Prostate gland (tissue), 2 donors: ENCODE results near the gene BNC2. TPM values are rescaled to one million over a fixed set of nuclear protein-coding genes. Genes with fewer than 3 reads are reported as not detected.

Source experiments
- DNase-seq: peaks from one replicate; pipeline ENCODE4 v3.0.0-alpha.2; 2019; ENCODE audit warnings: low spot score
- H3K27ac ChIP-seq, 2 donors: fragments of 200-600 bp; sonication (generic); 2 replicates each; pipeline ENCODE4 v1.5.1; 2017 to 2019
- H3K27me3 ChIP-seq: fragments of 200-600 bp; sonication (generic); replicated peaks from 2 replicates; pipeline ENCODE4 v1.5.1; 2019; ENCODE audit not compliant: insufficient read depth
- H3K36me3 ChIP-seq, 2 donors: fragments of 200-600 bp; sonication (generic); 1 replicate in 1 of 2; 2 replicates in 1 of 2; pipeline versions ENCODE4 v1.5.1 to v1.8.1; 2017 to 2019
- H3K4me1 ChIP-seq: fragments of 200-600 bp; sonication (generic); replicated peaks from 2 replicates; pipeline ENCODE4 v1.5.1; 2019
- H3K4me3 ChIP-seq, 2 donors: fragments of 200-600 bp; sonication (generic); 2 replicates each; pipeline ENCODE4 v1.5.1; 2017 to 2019
- H3K9me3 ChIP-seq: fragments of 200-600 bp; sonication (generic); 2 replicates; pipeline ENCODE4 v1.5.1; 2017
- POLR2A ChIP-seq: fragments of 450-650 bp; IDR thresholded peaks from one replicate; pipeline ENCODE4 v1.6.1; 2016; ENCODE audit warnings: antibody characterized with exemption, mild to moderate bottlenecking
- POLR2AphosphoS5 ChIP-seq: sonication (generic); formaldehyde crosslinking; IDR thresholded peaks from one replicate; pipeline ENCODE4 v1.6.1; 2017; ENCODE audit warnings: antibody characterized with exemption
- WGBS: methylation state at CpG from one replicate; pipeline ENCODE4 v1.1.5; 2018; 5-methylcytosine and 5-hydroxymethylcytosine counted together
- intact Hi-C: fragments of 100-400 bp; cut with DNase I; formaldehyde crosslinking; loops from one replicate; pipeline ENCODE4 v1.14.2; 2022
- total RNA-seq, 2 donors: library from RNA; depleted of rRNA; stranded (reverse); fragments of >200 nt; gene quantifications; one replicate each; pipeline ENCODE4 v1.1.0, GENCODE V29; 2016
- TF ChIP-seq, protein P1 (sequence below), 4 experiments: fragments of 200-600 bp in 2 of 4; fragments of 450-650 bp in 2 of 4; sonication (generic) in 2 of 4; IDR thresholded peaks; 1 replicate in 3 of 4; 2 replicates in 1 of 4; pipeline ENCODE4 v1.5.1; 2016 to 2019; ENCODE audit warnings: antibody characterized with exemption in 4 of 4, mild to moderate bottlenecking in 2 of 4, moderate library complexity in 2 of 4

BNC2 gene
- total RNA-seq, 2 donors from 2014 or later = 4.9 to 37.2 TPM

DNA sequence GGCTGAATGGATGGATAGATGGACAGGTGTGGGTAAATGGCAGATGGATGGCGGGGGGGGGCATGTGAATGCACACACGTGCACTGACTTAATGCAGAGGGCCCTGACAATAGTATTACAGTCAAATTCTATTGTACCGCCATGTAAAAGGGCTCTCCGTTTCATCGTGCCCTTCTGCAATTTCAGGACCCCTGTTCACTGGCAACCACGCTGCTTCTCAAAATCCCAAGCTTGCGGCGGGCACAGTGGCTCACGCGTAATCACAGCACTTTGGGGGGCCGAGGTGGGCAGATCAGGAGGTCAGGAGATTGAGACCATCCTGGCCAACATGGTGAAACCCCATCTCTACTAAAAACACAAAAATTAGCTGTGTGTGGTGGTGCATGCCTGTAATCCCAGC lies 211.4 kb downstream of the BNC2 start:
- 85% methylated on average over 11 of the region's 11 CpGs for WGBS
- no peak for TF ChIP-seq POLR2AphosphoS5
- TF ChIP-seq POLR2A = no peak
- TF ChIP-seq, protein P1, sequence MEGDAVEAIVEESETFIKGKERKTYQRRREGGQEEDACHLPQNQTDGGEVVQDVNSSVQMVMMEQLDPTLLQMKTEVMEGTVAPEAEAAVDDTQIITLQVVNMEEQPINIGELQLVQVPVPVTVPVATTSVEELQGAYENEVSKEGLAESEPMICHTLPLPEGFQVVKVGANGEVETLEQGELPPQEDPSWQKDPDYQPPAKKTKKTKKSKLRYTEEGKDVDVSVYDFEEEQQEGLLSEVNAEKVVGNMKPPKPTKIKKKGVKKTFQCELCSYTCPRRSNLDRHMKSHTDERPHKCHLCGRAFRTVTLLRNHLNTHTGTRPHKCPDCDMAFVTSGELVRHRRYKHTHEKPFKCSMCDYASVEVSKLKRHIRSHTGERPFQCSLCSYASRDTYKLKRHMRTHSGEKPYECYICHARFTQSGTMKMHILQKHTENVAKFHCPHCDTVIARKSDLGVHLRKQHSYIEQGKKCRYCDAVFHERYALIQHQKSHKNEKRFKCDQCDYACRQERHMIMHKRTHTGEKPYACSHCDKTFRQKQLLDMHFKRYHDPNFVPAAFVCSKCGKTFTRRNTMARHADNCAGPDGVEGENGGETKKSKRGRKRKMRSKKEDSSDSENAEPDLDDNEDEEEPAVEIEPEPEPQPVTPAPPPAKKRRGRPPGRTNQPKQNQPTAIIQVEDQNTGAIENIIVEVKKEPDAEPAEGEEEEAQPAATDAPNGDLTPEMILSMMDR (IDR thresholded peaks at IDR 0.05) = no peak
- Histone ChIP-seq H3K36me3 (no peaks in the 10 kb centered on the region), H3K4me1 (no peaks in the 10 kb centered on the region), H3K9me3 (no peaks in the 10 kb centered on the region), H3K27me3 (no peaks in the 10 kb centered on the region), H3K4me3 (no peak overlapping the region), H3K27ac (no peak overlapping the region)
- no peak for DNase-seq
- intact Hi-C loops = no loop called here

GRCh38 chr9:16656432-16657169 lies 213.9 kb downstream of the BNC2 start:
- H3K27ac ChIP-seq = no peak overlapping the region
- no peak for DNase-seq
- H3K4me3 ChIP-seq = no peak overlapping the region
- H3K36me3 ChIP-seq = no peaks in the 10 kb centered on the region
- TF ChIP-seq POLR2AphosphoS5 = no peak
- TF ChIP-seq, protein P1 (IDR thresholded peaks at IDR 0.05) = no peak
- 76% methylated on average over 2 of the region's 2 CpGs for whole genome bisulfite sequencing
- no peaks in the 10 kb centered on the region for H3K27me3 ChIP-seq
- no peaks in the 10 kb centered on the region for H3K9me3 ChIP-seq
- no peaks in the 10 kb centered on the region for H3K4me1 ChIP-seq
- intact Hi-C loops = no loop called here

GRCh38 chr9:16654596-16655126 lies 215.8 kb downstream of the BNC2 start:
- 91% methylated on average over 3 of the region's 3 CpGs for WGBS
- H3K36me3 ChIP-seq = no peaks in the 10 kb centered on the region
- H3K4me3 ChIP-seq = no peak overlapping the region
- no peak overlapping the region for H3K27ac ChIP-seq
- TF ChIP-seq, protein P1 (IDR thresholded peaks at IDR 0.05) = no peak
- TF ChIP-seq POLR2A (no peak), POLR2AphosphoS5 (no peak)
- no peak for DNase-seq
- H3K9me3 ChIP-seq = no peaks in the 10 kb centered on the region
- no peaks in the 10 kb centered on the region for H3K27me3 ChIP-seq
- H3K4me1 ChIP-seq = no peaks in the 10 kb centered on the region
- intact Hi-C loops = no loop called here

DNA sequence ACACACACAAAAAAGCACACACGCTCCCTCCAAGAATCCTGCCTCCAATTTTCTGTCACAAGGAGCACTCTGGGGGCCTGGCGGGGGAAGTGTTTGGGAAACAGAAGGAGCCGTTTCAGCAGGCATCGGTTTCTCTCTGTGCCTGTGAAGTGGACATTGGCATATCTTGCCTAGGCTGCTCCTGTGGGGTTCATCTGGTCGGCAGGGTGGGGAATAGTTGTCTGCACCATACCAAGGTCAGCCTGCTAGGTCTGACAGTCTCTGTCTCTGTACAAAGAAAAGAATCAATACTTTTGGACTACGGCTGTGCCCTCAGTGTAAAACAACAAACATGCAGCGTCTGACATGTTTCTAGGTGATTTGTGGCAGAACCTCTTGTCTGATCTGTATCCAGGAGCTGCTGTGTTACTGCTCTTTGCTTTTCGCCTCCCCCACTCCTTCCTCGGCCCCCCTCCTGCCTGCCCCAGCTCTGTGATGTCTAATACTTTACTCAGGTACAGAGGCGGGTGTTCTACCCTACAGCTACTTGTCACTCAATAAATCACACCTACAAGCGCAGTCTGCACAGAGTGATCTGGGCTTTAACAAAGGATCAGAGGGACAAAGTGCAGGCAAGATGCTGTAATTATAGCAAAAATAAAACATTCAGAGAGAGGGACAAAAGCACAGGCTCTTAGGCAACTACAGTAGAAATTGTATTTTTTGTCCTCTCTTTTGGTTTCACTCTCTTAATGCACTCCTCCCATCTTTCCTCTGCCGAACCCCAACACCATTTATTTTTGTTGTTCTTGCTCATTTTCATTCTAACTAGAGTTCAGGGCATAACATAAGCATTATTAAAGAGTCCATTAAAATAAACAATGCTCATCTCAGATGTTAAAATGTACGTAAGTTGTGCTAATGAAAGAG lies 216.7 kb downstream of the BNC2 start:
- Histone ChIP-seq H3K4me3 (peak overlapping the region in 1 of 2 donors; percentile 10), H3K36me3 (no peaks in the 10 kb centered on the region), H3K4me1 (no peaks in the 10 kb centered on the region), H3K27me3 (no peaks in the 10 kb centered on the region), H3K27ac (no peak overlapping the region), H3K9me3 (no peaks in the 10 kb centered on the region)
- intact Hi-C loops = no loop called here
- 13% methylated on average over 13 of the region's 13 CpGs for WGBS
- no peak for DNase-seq
- TF ChIP-seq, protein P1 (IDR thresholded peaks at IDR 0.05) = no peak
- TF ChIP-seq POLR2AphosphoS5 (no peak), POLR2A (no peak)
